Fibroblast of the aortic adventitia (primary cell): Measurements from ENCODE around the gene EML4. TPM values are rescaled to one million over a fixed set of nuclear protein-coding genes. Genes with fewer than 3 reads are reported as not detected.

Source experiments
- DNase-seq: peaks from one replicate; pipeline ENCODE4 v3.0.0-alpha.2; 2010; ENCODE audit warnings: low read depth
- H3K4me3 ChIP-seq: 2 replicates; pipeline ENCODE4 v1.5.1; 2011; ENCODE audit warnings: low read depth, mild to moderate bottlenecking, control low read depth, low read length, moderate library complexity
- CTCF ChIP-seq: IDR thresholded peaks from 2 replicates; pipeline ENCODE4 v1.5.1; 2011; ENCODE audit warnings: mild to moderate bottlenecking, low read length, control low read depth, inconsistent platforms; ENCODE audit not compliant: insufficient read depth
- total RNA-seq: library from RNA; depleted of rRNA; stranded (reverse); fragments of >200 nt; gene quantifications from 2 replicates; pipeline ENCODE4 v1.2.3, GENCODE V29; 2012; ENCODE audit warnings: low replicate concordance

The EML4 gene
- total RNA-seq, 1 donor, result 50.9 TPM

- peak; percentile 53 for DNase-seq
- no peak overlapping the region for H3K4me3 ChIP-seq
- peak; percentile 41 for TF ChIP-seq CTCF
These were observed 27.5 kb downstream of the EML4 start for GRCh38 chr2:42196403-42197267.

GRCh38 chr2:42197792-42198191, 28.6 kb downstream of the EML4 start:
- no peak for TF ChIP-seq CTCF
- no peak overlapping the region for H3K4me3 ChIP-seq
- DNase-seq, result no peak

GRCh38 chr2:42198466-42198865, 29.3 kb downstream of the EML4 start:
- H3K4me3 ChIP-seq, result no peak overlapping the region
- TF ChIP-seq CTCF, result no peak
- no peak for DNase-seq

- no peak overlapping the region for H3K4me3 ChIP-seq
- TF ChIP-seq CTCF, result no peak
- DNase-seq, result no peak
These were observed 29.8 kb downstream of the EML4 start for GRCh38 chr2:42199002-42199401.

- no peak overlapping the region for H3K4me3 ChIP-seq
- no peak for DNase-seq
- no peak for TF ChIP-seq CTCF
These were observed 30.5 kb downstream of the EML4 start for GRCh38 chr2:42199626-42200025.

- no peak overlapping the region for H3K4me3 ChIP-seq
- DNase-seq, result peak; percentile 30
- no peak for TF ChIP-seq CTCF
These were observed 32.0 kb downstream of the EML4 start for GRCh38 chr2:42200926-42201855.
